CD4-positive, alpha-beta T cell treated with Interleukin-12 subunit alpha and Interleukin-12 subunit beta, for 1 hour (primary cell): ENCODE results near the gene TADA3.

Experiments
- DNase-seq: peaks from one replicate; pipeline ENCODE4 v3.0.0-alpha.2; 2020

TADA3 gene

GRCh38 chr3:9754678-9755077, 37.6 kb downstream of the TADA3 start:
- DNase-seq: no peak

GRCh38 chr3:9750556-9751411, 41.5 kb downstream of the TADA3 start:
- no peak for DNase-seq

- DNase-seq: peak; percentile 96
These were observed 42.4 kb downstream of the TADA3 start, which contains the start of gene OGG1 for GRCh38 chr3:9749645-9750555. TSS of gene OGG1 (plus strand) at chr3:9749952. CDS start at chr3:9750287, 335 bp downstream.

GRCh38 chr3:9749296-9749644, 43.0 kb downstream of the TADA3 start:
- no peak for DNase-seq

- no peak for DNase-seq
These were observed 44.2 kb downstream of the TADA3 start for GRCh38 chr3:9748031-9748430.

- DNase-seq: no peak
These were observed 45.0 kb downstream of the TADA3 start for GRCh38 chr3:9747267-9747666.

- DNase-seq: no peak
These were observed 45.9 kb downstream of the TADA3 start for GRCh38 chr3:9746330-9746729.

GRCh38 chr3:9745521-9745920, 46.8 kb downstream of the TADA3 start:
- DNase-seq: no peak

GRCh38 chr3:9744162-9744561, 48.1 kb downstream of the TADA3 start:
- no peak for DNase-seq

GRCh38 chr3:9743548-9743947, 48.7 kb downstream of the TADA3 start:
- no peak for DNase-seq

- no peak for DNase-seq
These were observed 49.7 kb downstream of the TADA3 start for GRCh38 chr3:9742560-9742959.

GRCh38 chr3:9739181-9739580, 53.1 kb downstream of the TADA3 start:
- no peak for DNase-seq

- no peak for DNase-seq
These were observed 55.4 kb downstream of the TADA3 start for GRCh38 chr3:9736831-9737230.

- DNase-seq: no peak
These were observed 59.5 kb downstream of the TADA3 start for GRCh38 chr3:9732740-9733115.

GRCh38 chr3:9732080-9732739, 60.1 kb downstream of the TADA3 start:
- DNase-seq: peak; percentile 58

- peak; percentile 100 for DNase-seq
These were observed 60.8 kb downstream of the TADA3 start, which contains the start of gene BRPF1 for GRCh38 chr3:9731206-9732079. TSS of gene BRPF1 (plus strand) at chr3:9731735. CDS start at chr3:9734141, 2,406 bp downstream.

GRCh38 chr3:9730657-9731205, 61.5 kb downstream of the TADA3 start:
- no peak for DNase-seq
